GM12878 (cell line): Measurements from ENCODE around the gene WDR64. TPM values are rescaled to one million over a fixed set of nuclear protein-coding genes. Genes with fewer than 3 reads are reported as not detected.

Experiments
- ATAC-seq: fragments of 200-7000 bp; cut with Tn5 transposase; 3 replicates; pipeline ENCODE4 v1.9.1; 2020; ENCODE audit warnings: mild to moderate bottlenecking, moderate library complexity
- BruUV-seq: library from RNA; stranded (reverse); fragments of 400-500 nt; replicated peaks from 2 replicates; lab custom pipeline; 2021; lab: Mats Ljungman, UMichigan
- CTCF ChIA-PET: fragments of 300-600 bp; sonication (Branson Sonifier 250); formaldehyde crosslinking; extraction: SDS; loops from one replicate; lab custom pipeline; 2021; ENCODE audit warnings: inconsistent platforms; lab: Yijun Ruan, JAX
- POLR2A ChIA-PET: fragments of 350-600 bp; formaldehyde crosslinking; extraction: SDS; loops from one replicate; lab custom pipeline; 2021; ENCODE audit warnings: inconsistent platforms; lab: Charles Lee
- RAD21 ChIA-PET: fragments of 300-600 bp; sonication (Branson Sonifier 250); formaldehyde crosslinking; loops from one replicate; lab custom pipeline; 2023; ENCODE audit warnings: antibody characterized with exemption; ENCODE audit not compliant: unreplicated experiment; lab: Charles Lee
- SMC1A ChIA-PET: fragments of 300-600 bp; sonication (Branson Sonifier 250); formaldehyde crosslinking; loops from one replicate; lab custom pipeline; 2023; ENCODE audit not compliant: unreplicated experiment, uncharacterized antibody; lab: Charles Lee
- DNase-seq: peaks from one replicate; pipeline ENCODE4 v3.0.0-alpha.2; 2011; ENCODE audit warnings: low read depth, low spot score
- FAIRE-seq: peaks from 3 replicates; lab custom pipeline; 2011; peaks lifted over from hg19 to GRCh38; lab: Jason Lieb, UNC
- H2AFZ ChIP-seq: 2 replicates; pipeline ENCODE4 v1.6.0; 2011; ENCODE audit warnings: low read depth, low read length, control low read depth; ENCODE audit not compliant: control insufficient read depth
- H3K27ac ChIP-seq: 2 replicates; pipeline ENCODE4 v1.5.1; 2011; ENCODE audit warnings: control low read depth; ENCODE audit not compliant: control insufficient read depth, insufficient read depth
- H3K27me3 ChIP-seq, 2 experiments: replicated peaks in 1 of 2; 2 replicates each; pipeline versions ENCODE4 v1.6.0 to v1.6.1; 2011; ENCODE audit warnings: low read length in 1 of 2; ENCODE audit not compliant: control insufficient read depth in 2 of 2, insufficient read depth in 2 of 2
- H3K36me3 ChIP-seq, 2 experiments: 2 replicates each; pipeline ENCODE4 v1.5.1; 2011; ENCODE audit warnings: low read length in 1 of 2; ENCODE audit not compliant: control insufficient read depth in 2 of 2, insufficient read depth in 2 of 2
- H3K4me1 ChIP-seq: 2 replicates; pipeline ENCODE4 v1.6.1; 2011; ENCODE audit warnings: mild to moderate bottlenecking, low read length, moderate library complexity, mixed read lengths; ENCODE audit not compliant: control insufficient read depth, insufficient read depth
- H3K4me2 ChIP-seq: 2 replicates; pipeline ENCODE4 v1.6.0; 2011; ENCODE audit warnings: control low read depth; ENCODE audit not compliant: control insufficient read depth, insufficient read depth
- H3K4me3 ChIP-seq: fragments of 200-600 bp; sonication (generic); 2 replicates; pipeline ENCODE4 v1.5.1; 2016
- H3K79me2 ChIP-seq: 2 replicates; pipeline ENCODE4 v1.6.0; 2011; ENCODE audit warnings: low read length; ENCODE audit not compliant: control insufficient read depth, insufficient read depth
- H3K9ac ChIP-seq: 2 replicates; pipeline ENCODE4 v1.8.0; 2011; ENCODE audit warnings: low read length, control low read depth, mixed read lengths; ENCODE audit not compliant: control insufficient read depth, insufficient read depth
- H3K9me3 ChIP-seq: replicated peaks from 3 replicates; pipeline ENCODE4 v1.5.1; 2011; ENCODE audit warnings: mild to moderate bottlenecking, low read length; ENCODE audit not compliant: control insufficient read depth, insufficient read depth
- H4K20me1 ChIP-seq: 2 replicates; pipeline ENCODE4 v1.6.0; 2011; ENCODE audit not compliant: control insufficient read depth, insufficient read depth
- CBX3 ChIP-seq: fragments of 200-600 bp; sonication (generic); IDR thresholded peaks from 2 replicates; pipeline ENCODE4 v1.6.1; 2016; ENCODE audit warnings: low read depth, borderline replicate concordance
- CHD2 ChIP-seq: IDR thresholded peaks from 2 replicates; pipeline ENCODE4 v1.6.1; 2011; ENCODE audit warnings: low read depth, low read length, improper control_type of control experiment, borderline replicate concordance
- CHD4 ChIP-seq: fragments of 200-600 bp; sonication (generic); IDR thresholded peaks from 2 replicates; pipeline ENCODE4 v1.6.1; 2016; ENCODE audit warnings: mild to moderate bottlenecking
- ESRRA ChIP-seq: IDR thresholded peaks from 2 replicates; pipeline ENCODE4 v1.6.1; 2012; ENCODE audit warnings: mild to moderate bottlenecking, low read length, improper control_type of control experiment
- HDGF ChIP-seq: fragments of 450-650 bp; IDR thresholded peaks from 2 replicates; pipeline ENCODE4 v1.6.1; 2016; ENCODE audit warnings: antibody characterized with exemption
- IKZF1 ChIP-seq: fragments of 450-650 bp; conservative IDR thresholded peaks from 2 replicates; pipeline ENCODE4 v1.6.1; 2017; ENCODE audit warnings: antibody characterized with exemption, mild to moderate bottlenecking
- MEF2B ChIP-seq: fragments of 450-650 bp; IDR thresholded peaks from 2 replicates; pipeline ENCODE4 v1.6.1; 2018; ENCODE audit warnings: mild to moderate bottlenecking, moderate library complexity; ENCODE audit not compliant: partially characterized antibody, poor library complexity, severe bottlenecking
- RFX5 ChIP-seq: IDR thresholded peaks from 2 replicates; pipeline ENCODE4 v1.6.1; 2011; ENCODE audit warnings: low read depth, low read length, improper control_type of control experiment
- SMARCA5 ChIP-seq: fragments of 450-650 bp; IDR thresholded peaks from 2 replicates; pipeline ENCODE4 v1.6.1; 2017; ENCODE audit warnings: mild to moderate bottlenecking
- TCF12 ChIP-seq: IDR thresholded peaks from 2 replicates; pipeline ENCODE4 v1.6.1; 2011; ENCODE audit warnings: low read depth, mild to moderate bottlenecking, low read length
- ZBED1 ChIP-seq: IDR thresholded peaks from 2 replicates; pipeline ENCODE4 v1.6.1; 2016; ENCODE audit warnings: borderline replicate concordance
- ZNF24 ChIP-seq: fragments of 450-650 bp; IDR thresholded peaks from 2 replicates; pipeline ENCODE4 v1.6.1; 2017; ENCODE audit warnings: antibody characterized with exemption, mild to moderate bottlenecking
- WGBS: methylation state at CpG from one replicate; pipeline ENCODE4 v1.1.6; 2016; ENCODE audit warnings: low lambda C conversion rate; ENCODE audit not compliant: insufficient replicate concordance, insufficient coverage; ENCODE audit errors: missing lambda C conversion rate; 5-methylcytosine and 5-hydroxymethylcytosine counted together
- in situ Hi-C: fragments of 300-500 bp; cut with MboI; formaldehyde crosslinking; loops from 9 replicates; pipeline ENCODE4 v1.14.3; 2018; ENCODE audit warnings: mixed read lengths
- intact Hi-C: fragments of 100-400 bp; cut with micrococcal nuclease; formaldehyde crosslinking; loops from one replicate; pipeline ENCODE4 v1.14.2; 2022; ENCODE audit not compliant: unreplicated experiment
- polyA plus RNA-seq, 11 experiments: library from polyadenylated mRNA; depleted of rRNA in 4 of 11; unstranded in 6 of 11; stranded (reverse) in 5 of 11; fragments of >200 nt; fragmentation: Nextera tagmentation in 4 of 11; fragmentation: Illumina TruSeq in 1 of 11; extraction: Ambion mirVana in 4 of 11; extraction: Trizol in 1 of 11; gene quantifications; 1 replicate in 1 of 11; 2 replicates in 10 of 11; pipeline versions ENCODE4 v1.2.1 to v1.2.3, GENCODE V29; 2011 to 2016; ENCODE audit warnings: inconsistent platforms in 2 of 11, missing spikeins in 2 of 11, low read depth in 1 of 11
- total RNA-seq, 4 experiments: library from RNA; depleted of rRNA in 3 of 4; stranded (reverse); fragments of >200 nt in 3 of 4; fragmentation: Illumina TruSeq in 1 of 4; extraction: Trizol in 1 of 4; gene quantifications; 2 replicates each; pipeline versions ENCODE4 v1.2.1 to v1.2.3, GENCODE V29; 2013 to 2021
- TF ChIP-seq, protein P1 (sequence below): fragments of 150-350 bp; IDR thresholded peaks from 2 replicates; pipeline ENCODE4 v1.6.1; 2016; ENCODE audit warnings: low read depth, low read length
- TF ChIP-seq, protein P2 (sequence below): IDR thresholded peaks from 2 replicates; pipeline ENCODE4 v1.6.1; 2012; ENCODE audit warnings: low read length, inconsistent platforms
- TF ChIP-seq, protein P3 (sequence below): IDR thresholded peaks from 2 replicates; pipeline ENCODE4 v1.6.1; 2011; ENCODE audit warnings: mild to moderate bottlenecking, low read depth, low read length, moderate library complexity; ENCODE audit not compliant: insufficient replicate concordance
- TF ChIP-seq, protein P4 (sequence below): fragments of 450-650 bp; IDR thresholded peaks from 2 replicates; pipeline ENCODE4 v1.6.1; 2017; ENCODE audit warnings: mild to moderate bottlenecking, low read depth, inconsistent platforms; ENCODE audit not compliant: poor library complexity, severe bottlenecking

The WDR64 gene
- total and polyA plus RNA-seq, 10 of the 15 experiments (the other 5 are each of a cell fraction or from before 2014, with no cell fraction given), result 0.01 TPM; not detected in 9

DNA sequence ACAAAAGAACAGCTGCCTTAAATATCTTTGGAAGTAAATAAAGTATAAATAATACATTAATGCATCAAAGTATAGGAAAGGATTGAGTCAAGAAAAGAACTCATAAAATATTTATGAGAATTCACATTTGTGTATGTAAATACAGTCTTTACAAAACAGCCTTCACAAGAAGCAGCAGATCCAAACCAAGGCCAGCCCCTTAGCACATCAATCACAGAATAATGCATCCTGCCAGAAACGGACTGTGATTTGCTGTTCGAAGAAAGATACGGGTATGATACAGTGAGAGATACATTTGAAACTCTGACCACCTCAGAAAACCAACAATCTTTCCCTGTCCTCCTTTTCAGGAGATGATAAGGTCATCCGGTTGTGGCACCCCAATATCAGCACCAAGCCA lies 70.9 kb downstream of the WDR64 start (continued):
- TF ChIP-seq, protein P1, sequence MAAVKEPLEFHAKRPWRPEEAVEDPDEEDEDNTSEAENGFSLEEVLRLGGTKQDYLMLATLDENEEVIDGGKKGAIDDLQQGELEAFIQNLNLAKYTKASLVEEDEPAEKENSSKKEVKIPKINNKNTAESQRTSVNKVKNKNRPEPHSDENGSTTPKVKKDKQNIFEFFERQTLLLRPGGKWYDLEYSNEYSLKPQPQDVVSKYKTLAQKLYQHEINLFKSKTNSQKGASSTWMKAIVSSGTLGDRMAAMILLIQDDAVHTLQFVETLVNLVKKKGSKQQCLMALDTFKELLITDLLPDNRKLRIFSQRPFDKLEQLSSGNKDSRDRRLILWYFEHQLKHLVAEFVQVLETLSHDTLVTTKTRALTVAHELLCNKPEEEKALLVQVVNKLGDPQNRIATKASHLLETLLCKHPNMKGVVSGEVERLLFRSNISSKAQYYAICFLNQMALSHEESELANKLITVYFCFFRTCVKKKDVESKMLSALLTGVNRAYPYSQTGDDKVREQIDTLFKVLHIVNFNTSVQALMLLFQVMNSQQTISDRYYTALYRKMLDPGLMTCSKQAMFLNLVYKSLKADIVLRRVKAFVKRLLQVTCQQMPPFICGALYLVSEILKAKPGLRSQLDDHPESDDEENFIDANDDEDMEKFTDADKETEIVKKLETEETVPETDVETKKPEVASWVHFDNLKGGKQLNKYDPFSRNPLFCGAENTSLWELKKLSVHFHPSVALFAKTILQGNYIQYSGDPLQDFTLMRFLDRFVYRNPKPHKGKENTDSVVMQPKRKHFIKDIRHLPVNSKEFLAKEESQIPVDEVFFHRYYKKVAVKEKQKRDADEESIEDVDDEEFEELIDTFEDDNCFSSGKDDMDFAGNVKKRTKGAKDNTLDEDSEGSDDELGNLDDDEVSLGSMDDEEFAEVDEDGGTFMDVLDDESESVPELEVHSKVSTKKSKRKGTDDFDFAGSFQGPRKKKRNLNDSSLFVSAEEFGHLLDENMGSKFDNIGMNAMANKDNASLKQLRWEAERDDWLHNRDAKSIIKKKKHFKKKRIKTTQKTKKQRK, result no peak
- TF ChIP-seq ESRRA (no peak), SMARCA5 (no peak), RFX5 (no peak)
- TF ChIP-seq, protein P2, sequence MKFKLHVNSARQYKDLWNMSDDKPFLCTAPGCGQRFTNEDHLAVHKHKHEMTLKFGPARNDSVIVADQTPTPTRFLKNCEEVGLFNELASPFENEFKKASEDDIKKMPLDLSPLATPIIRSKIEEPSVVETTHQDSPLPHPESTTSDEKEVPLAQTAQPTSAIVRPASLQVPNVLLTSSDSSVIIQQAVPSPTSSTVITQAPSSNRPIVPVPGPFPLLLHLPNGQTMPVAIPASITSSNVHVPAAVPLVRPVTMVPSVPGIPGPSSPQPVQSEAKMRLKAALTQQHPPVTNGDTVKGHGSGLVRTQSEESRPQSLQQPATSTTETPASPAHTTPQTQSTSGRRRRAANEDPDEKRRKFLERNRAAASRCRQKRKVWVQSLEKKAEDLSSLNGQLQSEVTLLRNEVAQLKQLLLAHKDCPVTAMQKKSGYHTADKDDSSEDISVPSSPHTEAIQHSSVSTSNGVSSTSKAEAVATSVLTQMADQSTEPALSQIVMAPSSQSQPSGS, result no peak

DNA sequence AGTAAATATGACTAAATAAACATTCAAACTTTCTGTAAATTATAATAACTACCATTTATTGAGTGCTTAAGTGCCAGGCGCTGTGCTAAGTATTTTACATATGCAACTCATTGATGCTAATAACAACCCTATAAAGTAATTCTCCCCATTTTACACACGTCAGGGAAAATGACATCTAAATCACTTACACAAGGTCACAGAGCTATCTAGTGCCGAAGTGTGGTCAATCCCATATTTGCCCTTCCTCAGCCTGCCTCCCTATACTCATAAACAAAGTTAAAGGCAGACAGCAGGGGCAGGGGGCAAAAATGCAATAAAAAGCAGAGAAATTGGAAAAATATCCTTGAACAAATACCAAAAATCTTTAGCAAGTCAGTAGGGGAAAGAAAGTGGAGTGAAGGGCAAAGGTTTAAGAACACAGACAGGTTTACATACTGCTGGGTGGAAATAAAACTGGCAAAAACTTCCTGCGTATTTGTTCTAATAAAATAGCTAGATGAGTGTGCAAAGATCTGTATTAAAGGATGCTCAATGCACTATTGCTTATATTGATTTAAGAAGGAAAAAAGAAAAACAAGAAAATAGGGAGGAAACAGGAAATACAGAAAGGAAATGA lies 72.8 kb downstream of the WDR64 start:
- no peaks in the 10 kb centered on the region for H3K4me1 ChIP-seq
- TF ChIP-seq ZBED1 (no peak), ZNF24 (no peak), IKZF1 (no peak), HDGF (no peak), TCF12 (no peak), MEF2B (no peak), CHD2 (no peak), RFX5 (no peak), CBX3 (no peak), CHD4 (no peak)
- TF ChIP-seq, protein P3, sequence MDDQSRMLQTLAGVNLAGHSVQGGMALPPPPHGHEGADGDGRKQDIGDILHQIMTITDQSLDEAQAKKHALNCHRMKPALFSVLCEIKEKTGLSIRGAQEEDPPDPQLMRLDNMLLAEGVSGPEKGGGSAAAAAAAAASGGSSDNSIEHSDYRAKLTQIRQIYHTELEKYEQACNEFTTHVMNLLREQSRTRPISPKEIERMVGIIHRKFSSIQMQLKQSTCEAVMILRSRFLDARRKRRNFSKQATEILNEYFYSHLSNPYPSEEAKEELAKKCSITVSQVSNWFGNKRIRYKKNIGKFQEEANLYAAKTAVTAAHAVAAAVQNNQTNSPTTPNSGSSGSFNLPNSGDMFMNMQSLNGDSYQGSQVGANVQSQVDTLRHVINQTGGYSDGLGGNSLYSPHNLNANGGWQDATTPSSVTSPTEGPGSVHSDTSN, result no peak
- TF ChIP-seq, protein P4, sequence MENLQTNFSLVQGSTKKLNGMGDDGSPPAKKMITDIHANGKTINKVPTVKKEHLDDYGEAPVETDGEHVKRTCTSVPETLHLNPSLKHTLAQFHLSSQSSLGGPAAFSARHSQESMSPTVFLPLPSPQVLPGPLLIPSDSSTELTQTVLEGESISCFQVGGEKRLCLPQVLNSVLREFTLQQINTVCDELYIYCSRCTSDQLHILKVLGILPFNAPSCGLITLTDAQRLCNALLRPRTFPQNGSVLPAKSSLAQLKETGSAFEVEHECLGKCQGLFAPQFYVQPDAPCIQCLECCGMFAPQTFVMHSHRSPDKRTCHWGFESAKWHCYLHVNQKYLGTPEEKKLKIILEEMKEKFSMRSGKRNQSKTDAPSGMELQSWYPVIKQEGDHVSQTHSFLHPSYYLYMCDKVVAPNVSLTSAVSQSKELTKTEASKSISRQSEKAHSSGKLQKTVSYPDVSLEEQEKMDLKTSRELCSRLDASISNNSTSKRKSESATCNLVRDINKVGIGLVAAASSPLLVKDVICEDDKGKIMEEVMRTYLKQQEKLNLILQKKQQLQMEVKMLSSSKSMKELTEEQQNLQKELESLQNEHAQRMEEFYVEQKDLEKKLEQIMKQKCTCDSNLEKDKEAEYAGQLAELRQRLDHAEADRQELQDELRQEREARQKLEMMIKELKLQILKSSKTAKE, result no peak
- H3K9me3 ChIP-seq, result no peaks in the 10 kb centered on the region
- ChIA-PET CTCF (interaction anchor here (0.8 kb wide), 1 partner anchor 114 kb away, joined by 3 read pairs; no protein-coding TSS in a partner anchor), SMC1A (interaction anchor here (0.7 kb wide), 1 partner anchor 9 kb away, joined by 3 read pairs; no protein-coding TSS in a partner anchor), RAD21 (no interaction called here), POLR2A (no interaction called here)
- no TSS peak for BruUV-seq
- no peaks in the 10 kb centered on the region for H3K79me2 ChIP-seq
- no peaks in the 10 kb centered on the region; a peak in 1 of 4 replicates for H3K27me3 ChIP-seq
- no peak overlapping the region for H3K9ac ChIP-seq
- H2AFZ ChIP-seq, result no peak overlapping the region
- DNase-seq (no peak), ATAC-seq (no peak), FAIRE-seq (no peak)
- intact Hi-C loops, result no loop called here
- no peak overlapping the region for H3K27ac ChIP-seq
- no peaks in the 10 kb centered on the region for H4K20me1 ChIP-seq
- in situ Hi-C loops, result no loop called here
- no peak overlapping the region for H3K4me3 ChIP-seq
- no peak overlapping the region for H3K4me2 ChIP-seq
- 44% methylated on average over 4 of the region's 4 CpGs for WGBS
- no peaks in the 10 kb centered on the region for H3K36me3 ChIP-seq
